Measurements from ENCODE around the gene PIP4K2C. TPM values are rescaled to one million over a fixed set of nuclear protein-coding genes. Genes with fewer than 3 reads are reported as not detected.

Gene PIP4K2C
- total and polyA plus RNA-seq, 3 donors from 2014 or later = 47.6 to 78.0 (median 54.6) TPM

DNA sequence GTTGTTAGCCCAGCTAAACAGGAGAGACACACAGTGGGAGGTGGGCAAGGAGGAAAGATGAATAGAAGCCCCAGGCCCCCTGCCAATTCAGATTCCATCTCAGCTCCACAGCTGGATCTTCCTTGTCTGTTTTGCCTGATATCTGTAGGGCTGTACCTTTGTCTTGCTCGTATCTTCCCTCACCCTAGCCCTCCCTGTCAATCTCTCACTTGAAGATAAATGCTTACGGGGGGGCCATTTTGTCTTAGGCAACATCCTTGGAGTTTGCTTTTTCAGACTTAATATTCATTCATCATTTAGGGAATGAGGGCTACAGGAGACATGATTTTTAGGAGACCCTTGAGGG is 38.7 kb upstream of the PIP4K2C start:
- no peak overlapping the region for H3K27ac ChIP-seq
- no peaks in the 10 kb centered on the region for H3K36me3 ChIP-seq (ENCODE audit: low read depth, missing control alignments)
- TF ChIP-seq, protein P1, sequence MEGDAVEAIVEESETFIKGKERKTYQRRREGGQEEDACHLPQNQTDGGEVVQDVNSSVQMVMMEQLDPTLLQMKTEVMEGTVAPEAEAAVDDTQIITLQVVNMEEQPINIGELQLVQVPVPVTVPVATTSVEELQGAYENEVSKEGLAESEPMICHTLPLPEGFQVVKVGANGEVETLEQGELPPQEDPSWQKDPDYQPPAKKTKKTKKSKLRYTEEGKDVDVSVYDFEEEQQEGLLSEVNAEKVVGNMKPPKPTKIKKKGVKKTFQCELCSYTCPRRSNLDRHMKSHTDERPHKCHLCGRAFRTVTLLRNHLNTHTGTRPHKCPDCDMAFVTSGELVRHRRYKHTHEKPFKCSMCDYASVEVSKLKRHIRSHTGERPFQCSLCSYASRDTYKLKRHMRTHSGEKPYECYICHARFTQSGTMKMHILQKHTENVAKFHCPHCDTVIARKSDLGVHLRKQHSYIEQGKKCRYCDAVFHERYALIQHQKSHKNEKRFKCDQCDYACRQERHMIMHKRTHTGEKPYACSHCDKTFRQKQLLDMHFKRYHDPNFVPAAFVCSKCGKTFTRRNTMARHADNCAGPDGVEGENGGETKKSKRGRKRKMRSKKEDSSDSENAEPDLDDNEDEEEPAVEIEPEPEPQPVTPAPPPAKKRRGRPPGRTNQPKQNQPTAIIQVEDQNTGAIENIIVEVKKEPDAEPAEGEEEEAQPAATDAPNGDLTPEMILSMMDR (IDR thresholded peaks at IDR 0.05) = no peak
- no peak for TF ChIP-seq POLR2A (IDR thresholded peaks at IDR 0.05)
- H3K9me3 ChIP-seq = no peaks in the 10 kb centered on the region
- no peaks in the 10 kb centered on the region for H3K27me3 ChIP-seq
- WGBS, 2 donors = 64 to 65% methylated on average over 2 of the region's 2 CpGs
- intact Hi-C loops (cut with DNase I; ENCODE audit: low total_unique reads) = no loop called here
- peaks cover 6% of the 10 kb centered on the region for H3K4me1 ChIP-seq
- no peak overlapping the region for H3K4me3 ChIP-seq
- DNase-seq = no peak

DNA sequence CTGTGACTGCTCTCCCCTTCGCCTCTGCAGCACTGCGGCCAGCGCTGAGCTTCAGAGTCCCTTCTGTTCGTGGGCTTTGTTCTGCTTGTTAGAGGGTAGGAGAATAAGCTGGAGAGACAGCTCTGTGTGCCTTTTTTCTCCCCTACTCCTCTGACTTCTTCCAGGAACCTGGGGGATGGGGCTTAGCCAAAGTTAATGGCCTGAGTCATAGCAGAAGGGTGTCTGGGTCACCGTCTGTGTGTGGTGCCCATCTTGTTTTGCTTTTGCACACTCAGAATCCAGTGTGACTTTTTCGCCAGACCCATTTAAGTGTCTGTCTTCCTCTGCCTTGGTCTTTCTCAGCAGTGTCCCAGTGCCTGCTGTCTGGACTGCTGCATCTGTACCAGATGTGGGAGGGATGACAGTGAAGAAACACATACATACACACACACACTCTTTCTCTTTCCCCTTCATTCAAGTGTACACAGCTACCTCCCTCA is 38.1 kb upstream of the PIP4K2C start:
- Histone ChIP-seq H3K27ac (no peak overlapping the region), H3K27me3 (no peaks in the 10 kb centered on the region), H3K4me3 (no peak overlapping the region), H3K36me3 (ENCODE audit: low read depth, missing control alignments) (no peaks in the 10 kb centered on the region), H3K4me1 (peaks cover 6% of the 10 kb centered on the region), H3K9me3 (no peaks in the 10 kb centered on the region)
- intact Hi-C loops (cut with DNase I; ENCODE audit: low total_unique reads) = no loop called here
- no peak for TF ChIP-seq POLR2A (IDR thresholded peaks at IDR 0.05)
- TF ChIP-seq, protein P1 (IDR thresholded peaks at IDR 0.05) = no peak
- DNase-seq = no peak
- WGBS, 2 donors = 49 to 79% methylated on average over 6 of the region's 6 CpGs

DNA sequence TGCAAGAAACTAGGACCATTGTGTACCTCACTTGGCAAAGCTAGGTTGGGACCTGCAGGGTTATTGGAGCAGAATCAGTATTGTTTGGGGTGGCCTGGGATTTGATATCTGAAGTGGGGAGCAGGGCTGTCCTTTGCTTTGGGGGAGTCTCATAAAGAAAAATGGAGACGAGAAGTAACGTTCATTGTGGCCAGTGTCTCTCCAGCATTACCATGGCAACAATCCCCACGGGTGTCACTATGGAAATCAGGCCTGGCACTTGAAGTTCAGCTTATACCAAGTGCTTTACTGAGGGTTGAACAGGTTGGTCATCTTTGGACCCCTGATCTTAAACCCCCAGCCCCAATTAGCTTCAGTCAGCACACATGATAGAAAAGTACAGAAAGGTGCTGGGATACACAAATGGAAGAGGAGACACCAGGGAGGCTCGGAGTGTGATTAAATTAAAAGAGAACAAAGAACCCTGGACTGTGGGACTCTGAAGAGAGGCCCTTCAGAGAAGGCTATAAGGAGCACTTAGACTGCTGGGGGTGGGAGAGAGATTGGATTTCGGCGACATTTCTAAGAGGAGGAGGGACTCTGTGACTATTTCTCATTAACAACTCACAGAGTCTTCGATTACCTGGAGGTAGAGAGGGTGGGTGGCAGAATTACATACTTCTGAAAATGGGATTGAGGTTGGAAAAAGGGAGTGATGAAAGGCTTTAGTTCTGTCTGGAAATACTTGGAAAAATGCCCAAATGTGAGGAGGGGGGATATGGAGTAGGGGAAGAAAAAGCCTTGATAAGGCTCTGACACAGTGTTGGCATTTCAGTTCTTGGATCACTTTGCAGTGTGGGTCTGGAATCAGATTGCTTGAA is 37.4 kb upstream of the PIP4K2C start:
- WGBS, 2 donors = 67 to 73% methylated on average over 7 of the region's 7 CpGs
- Histone ChIP-seq H3K27me3 (no peaks in the 10 kb centered on the region), H3K27ac (no peak overlapping the region), H3K9me3 (no peaks in the 10 kb centered on the region), H3K36me3 (ENCODE audit: low read depth, missing control alignments) (no peaks in the 10 kb centered on the region), H3K4me3 (no peak overlapping the region), H3K4me1 (peaks cover 6% of the 10 kb centered on the region)
- intact Hi-C loops (cut with DNase I; ENCODE audit: low total_unique reads) = no loop called here
- TF ChIP-seq, protein P1 (IDR thresholded peaks at IDR 0.05) = no peak
- TF ChIP-seq POLR2A (IDR thresholded peaks at IDR 0.05) = no peak
- DNase-seq = no peak

DNA sequence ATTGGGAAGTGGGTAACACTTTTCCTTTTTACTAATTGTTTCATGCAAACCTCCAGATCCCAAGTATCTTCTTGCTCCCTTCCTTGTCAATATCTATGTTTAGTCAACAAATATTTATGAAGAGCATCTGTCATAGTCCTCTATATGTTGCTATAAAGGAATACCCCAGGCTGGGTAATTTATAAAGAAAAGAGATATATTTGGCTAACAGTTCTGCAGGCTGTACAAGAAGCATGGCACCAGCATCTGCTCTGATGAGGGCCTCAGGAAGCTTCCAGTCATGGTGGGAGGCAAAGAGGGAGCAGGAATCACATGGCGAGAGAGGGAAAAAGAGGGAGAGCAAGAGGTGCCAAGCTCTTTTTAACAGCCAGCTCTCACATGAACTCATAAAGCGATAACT is 36.5 kb upstream of the PIP4K2C start:
- 87 to 91% methylated on average over 2 of the region's 2 CpGs for WGBS, 2 donors
- H3K27me3 ChIP-seq = no peaks in the 10 kb centered on the region
- TF ChIP-seq, protein P1 (IDR thresholded peaks at IDR 0.05) = no peak
- TF ChIP-seq POLR2A (IDR thresholded peaks at IDR 0.05) = no peak

More for the DNA sequence above, 36.5 kb upstream of the PIP4K2C start:
- Histone ChIP-seq H3K9me3 (no peaks in the 10 kb centered on the region), H3K36me3 (ENCODE audit: low read depth, missing control alignments) (no peaks in the 10 kb centered on the region), H3K4me3 (no peak overlapping the region), H3K27ac (no peak overlapping the region), H3K4me1 (peaks cover 6% of the 10 kb centered on the region)
- intact Hi-C loops (cut with DNase I; ENCODE audit: low total_unique reads) = no loop called here
- no peak for DNase-seq
